ENCODE results near the gene GOSR1. TPM values are rescaled to one million over a fixed set of nuclear protein-coding genes. Genes with fewer than 3 reads are reported as not detected.
A peak's percentile ranks its signal among the peaks of the same experiment; 100 is the strongest.
"Not testable (repeated sequence)": the region's sequence is repeated elsewhere in the genome, so short reads cannot be mapped to it uniquely, and the experiment has no call there.

Gene GOSR1
- polyA plus RNA-seq, 3 donors: 54.4 to 60.1 (median 58.8) TPM

DNA sequence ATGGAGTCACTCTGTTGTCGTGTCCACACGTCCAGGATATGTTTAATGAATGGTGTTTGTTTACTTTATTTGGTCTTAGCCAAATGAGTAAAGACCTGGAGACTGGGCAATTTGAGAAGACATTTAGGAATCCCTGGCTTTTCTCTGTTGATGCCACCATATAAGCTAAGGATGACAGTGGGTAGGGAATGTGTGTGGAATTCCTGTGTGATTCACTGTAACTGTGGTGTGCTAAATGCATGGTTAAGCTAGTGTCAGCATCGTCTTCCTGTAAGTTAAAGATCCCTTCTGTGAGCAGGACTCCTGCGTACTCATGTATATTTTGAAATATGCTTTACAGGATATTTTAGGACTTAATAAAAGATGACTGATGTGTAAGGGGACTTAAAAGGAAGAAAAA, 26.4 kb downstream of the GOSR1 start:
- DNase-seq (ENCODE audit: low read depth in 3 of 3, low spot score in 2 of 3): no peak

DNA sequence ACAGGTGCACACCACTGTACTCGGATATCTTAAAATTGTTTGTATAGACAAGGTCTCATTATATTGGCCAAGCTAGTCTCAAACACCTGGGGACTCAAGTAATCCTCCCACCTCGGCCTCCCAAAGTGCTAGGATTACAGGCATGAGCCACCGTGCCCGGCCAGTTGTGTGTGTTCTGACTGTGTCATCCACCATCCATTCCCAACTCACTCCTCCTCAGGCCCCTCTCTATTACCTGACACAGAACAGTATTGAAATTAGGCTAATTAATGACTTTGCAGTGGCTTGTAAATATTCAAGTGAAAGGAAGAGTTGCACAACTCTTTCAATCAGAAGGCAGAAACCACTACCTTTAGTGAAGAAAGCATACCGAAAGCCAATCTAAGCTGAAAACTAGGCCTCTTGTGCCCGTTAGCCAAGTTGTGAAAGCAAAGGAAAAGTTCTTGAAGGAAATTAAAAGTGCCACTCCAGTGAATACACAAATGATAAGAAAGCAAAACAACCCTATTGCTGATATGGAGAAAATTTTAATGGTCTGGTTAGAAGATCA, 28.7 kb downstream of the GOSR1 start:
- no peak for DNase-seq (ENCODE audit: low read depth in 3 of 3, low spot score in 2 of 3)

DNA sequence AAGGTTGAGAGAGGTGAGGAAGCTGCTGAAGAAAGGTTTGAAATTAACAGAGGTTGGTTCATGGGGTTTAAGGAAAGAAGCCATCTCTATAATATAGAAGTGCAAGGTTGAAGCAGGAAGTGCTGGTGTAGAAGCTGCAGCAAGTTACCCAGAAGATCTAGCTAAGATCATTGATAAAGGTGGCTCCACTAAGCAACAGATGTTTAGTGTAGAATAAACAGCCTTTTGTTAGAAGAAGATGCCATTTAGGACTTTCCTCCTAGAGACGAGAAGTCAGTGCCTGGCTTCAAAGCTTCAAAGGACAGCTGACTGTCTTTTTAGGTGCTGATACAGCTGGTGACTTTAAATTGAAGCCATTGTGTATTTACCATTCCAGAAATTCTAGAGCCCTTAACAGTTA, 29.3 kb downstream of the GOSR1 start:
- DNase-seq (ENCODE audit: low read depth in 3 of 3, low spot score in 2 of 3): no peak

DNA sequence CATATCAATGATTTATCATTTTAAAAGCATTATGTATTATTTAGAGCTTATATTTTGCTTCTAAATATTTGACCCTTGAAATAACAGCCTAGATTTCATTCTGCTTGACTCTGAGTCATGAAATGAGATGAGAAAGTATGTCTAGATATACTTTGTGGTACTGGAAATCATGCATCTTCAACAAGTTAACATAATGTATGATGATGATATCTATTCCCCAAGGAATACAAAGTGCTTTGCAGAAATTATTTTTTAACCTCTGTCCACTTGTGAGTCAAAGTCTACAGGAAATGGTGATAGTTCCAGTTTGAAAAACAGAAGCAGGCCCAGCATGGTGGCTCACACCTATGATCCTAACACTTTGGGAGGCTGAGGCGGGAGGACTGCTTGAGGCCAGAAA, 36.1 kb downstream of the GOSR1 start:
- DNase-seq (ENCODE audit: low read depth in 3 of 3, low spot score in 2 of 3): no peak

DNA sequence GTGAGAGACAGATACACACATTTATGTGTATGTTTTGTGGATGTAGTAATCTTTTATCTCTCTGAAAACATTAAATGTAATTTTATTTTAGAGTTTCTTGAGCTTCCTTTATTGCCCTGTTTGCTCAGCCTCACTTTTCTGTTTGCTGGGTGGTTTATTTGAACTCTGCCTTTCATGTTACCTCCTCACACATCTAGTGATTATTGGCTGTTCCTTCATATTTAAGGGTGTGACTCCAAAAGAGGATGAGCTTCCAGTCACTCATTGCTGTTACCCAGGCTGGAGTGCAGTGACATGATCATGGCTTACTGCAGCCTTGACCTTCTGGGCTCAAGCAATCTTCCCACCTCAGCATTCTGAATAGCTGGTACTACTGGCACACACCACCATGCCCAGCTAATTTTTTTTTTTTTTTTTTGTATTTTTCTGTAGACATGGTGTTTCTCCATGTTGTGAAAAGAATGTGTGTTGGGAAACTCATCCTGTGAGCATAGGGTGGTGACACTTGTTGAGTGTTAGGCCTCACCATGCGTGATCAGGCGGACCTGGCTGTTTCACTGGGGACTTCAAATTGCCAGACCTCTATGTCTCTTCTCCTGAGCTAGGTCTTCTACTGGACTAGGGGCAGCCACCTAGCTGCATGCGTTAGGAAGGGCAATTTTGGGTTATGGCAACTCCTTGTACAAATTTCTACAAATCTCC, 37.8 kb downstream of the GOSR1 start:
- no peak for DNase-seq (ENCODE audit: low read depth in 3 of 3, low spot score in 2 of 3)

DNA sequence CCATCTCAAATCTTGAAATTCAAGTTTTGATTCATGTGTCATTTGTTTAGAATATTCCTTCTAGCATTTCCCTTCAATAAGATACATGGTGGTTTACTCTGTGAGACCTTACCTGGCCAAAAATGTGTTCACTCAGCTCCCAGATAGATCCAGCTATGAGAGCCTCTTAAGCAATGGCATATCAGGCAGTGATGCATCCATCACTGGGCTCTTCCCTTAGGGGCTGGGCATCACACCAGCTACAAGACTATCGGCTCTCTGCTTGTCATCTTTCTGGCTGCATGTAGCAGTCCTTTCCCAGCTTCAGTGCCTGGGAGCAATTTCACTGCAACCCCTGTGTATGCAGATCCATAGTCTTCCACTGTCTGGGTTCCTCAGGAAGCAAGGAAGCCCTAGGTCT, 40.6 kb downstream of the GOSR1 start:
- no peak for DNase-seq (ENCODE audit: low read depth in 3 of 3, low spot score in 2 of 3)

DNA sequence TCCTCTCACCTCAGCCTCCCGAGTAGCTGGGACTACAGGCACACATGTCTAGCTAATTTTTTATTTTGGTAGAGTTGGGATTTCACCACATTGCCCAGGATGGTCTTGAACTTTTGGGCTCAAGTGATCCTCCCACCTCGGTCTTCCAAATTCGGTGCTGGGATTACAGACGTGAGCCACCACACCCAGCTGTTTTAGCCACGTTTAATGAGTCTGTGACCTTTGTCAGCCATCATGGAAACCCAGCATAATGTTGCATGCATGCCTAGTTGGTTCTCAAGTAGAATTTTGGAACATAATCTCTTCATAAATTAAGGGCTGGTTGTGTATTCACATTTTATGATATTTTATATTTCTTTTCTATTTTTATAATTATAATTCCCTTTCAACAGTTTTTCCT, 42.0 kb downstream of the GOSR1 start:
- DNase-seq (ENCODE audit: low read depth in 3 of 3, low spot score in 2 of 3): no peak

DNA sequence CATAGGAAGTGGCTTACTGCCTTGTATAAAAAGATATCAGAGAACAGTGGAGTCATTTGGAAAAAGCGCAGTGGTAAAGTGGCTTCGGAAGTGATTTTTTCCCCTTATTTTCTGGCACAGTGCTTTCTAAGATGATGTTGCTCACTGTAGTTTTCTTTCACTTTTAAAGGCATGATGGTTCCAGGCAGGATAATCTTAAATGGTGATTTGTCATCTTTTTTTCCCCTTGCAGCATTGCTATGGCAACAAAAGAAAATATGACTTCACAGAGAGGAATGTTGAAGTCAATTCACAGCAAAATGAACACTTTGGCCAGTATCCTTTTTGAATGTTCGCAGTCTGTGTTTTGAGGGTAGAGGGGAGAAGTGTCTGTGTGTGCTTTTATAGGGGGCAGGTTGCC, 42.5 kb downstream of the GOSR1 start:
- DNase-seq (ENCODE audit: low read depth in 3 of 3, low spot score in 2 of 3): no peak

DNA sequence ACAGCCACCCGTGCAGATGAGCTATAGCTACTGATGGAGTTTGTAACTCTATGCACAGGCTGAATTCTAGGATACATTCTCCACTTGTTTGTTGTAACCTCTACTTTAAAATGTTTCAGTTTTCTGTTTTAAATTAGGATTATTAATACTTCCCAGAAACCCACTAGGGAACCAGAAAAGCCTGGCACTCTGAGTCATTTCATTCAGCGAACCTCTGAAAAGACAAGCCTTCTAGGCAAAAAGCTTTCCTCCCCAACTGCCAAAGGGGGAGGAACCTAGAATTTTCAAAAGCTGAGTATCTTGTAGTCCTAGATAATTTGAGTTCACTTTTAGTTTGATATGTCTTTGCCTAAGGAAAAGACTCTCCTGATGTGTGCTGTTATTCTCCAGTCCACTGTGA, 43.2 kb downstream of the GOSR1 start:
- no peak for DNase-seq (ENCODE audit: low read depth in 3 of 3, low spot score in 2 of 3)

DNA sequence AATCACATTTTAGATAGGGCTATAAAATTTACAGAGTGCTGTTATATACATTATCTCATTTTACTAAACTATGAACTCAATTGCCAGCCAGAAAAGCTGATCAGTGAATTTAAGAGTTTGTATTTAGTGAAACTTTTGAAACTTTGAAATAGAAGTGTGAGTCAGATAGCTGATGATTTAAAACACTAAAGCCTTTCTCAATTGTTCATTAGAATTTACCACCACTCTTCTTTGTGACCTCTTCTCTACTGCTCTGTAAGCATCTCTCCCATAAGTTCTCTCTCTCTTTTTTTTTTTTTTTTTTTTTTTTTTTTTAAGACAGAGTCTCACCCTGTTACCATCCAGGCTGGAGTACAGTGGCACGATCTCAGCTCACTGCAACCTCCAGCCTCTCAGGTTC, 43.7 kb downstream of the GOSR1 start:
- no peak for DNase-seq (ENCODE audit: low read depth in 3 of 3, low spot score in 2 of 3)

DNA sequence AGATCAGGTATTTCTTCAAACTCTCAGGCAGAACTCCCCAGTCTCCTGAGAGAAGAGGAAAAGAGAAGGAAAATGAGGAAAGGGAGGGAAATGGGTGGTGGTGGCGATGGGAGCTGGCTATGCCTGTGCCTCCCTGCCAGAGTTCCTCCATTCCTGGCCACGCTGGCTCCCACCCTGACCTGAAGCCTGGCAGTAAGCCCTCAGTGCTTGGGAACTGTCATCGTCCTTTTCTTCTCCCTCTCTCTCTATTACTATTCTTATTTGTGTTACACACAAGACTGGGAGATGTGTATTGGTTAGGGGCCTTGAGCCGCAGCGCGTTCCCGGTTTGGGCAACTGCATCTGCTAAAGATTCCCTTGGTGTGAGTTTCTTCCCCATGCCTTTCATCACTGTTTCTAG, 44.6 kb downstream of the GOSR1 start:
- no peak for DNase-seq (ENCODE audit: low read depth in 3 of 3, low spot score in 2 of 3)

DNA sequence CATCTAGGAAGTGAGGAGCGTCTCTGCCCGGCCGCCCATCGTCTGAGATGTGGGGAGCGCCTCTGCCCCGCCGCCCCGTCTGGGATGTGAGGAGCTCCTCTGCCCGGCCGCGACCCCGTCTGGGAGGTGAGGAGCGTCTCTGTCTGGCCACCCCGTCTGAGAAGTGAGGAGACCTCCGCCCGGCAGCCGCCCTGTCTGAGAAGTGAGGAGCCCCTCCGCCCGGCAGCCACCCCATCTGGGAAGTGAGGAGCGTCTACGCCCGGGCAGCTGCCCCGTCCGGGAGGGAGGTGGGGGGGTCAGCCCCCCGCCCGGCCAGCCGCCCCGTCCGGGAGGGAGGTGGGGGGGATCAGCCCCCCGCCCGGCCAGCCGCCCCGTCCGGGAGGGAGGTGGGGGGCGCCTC, 46.0 kb downstream of the GOSR1 start:
- not testable (repeated sequence) for DNase-seq (ENCODE audit: low read depth in 3 of 3, low spot score in 2 of 3)

DNA sequence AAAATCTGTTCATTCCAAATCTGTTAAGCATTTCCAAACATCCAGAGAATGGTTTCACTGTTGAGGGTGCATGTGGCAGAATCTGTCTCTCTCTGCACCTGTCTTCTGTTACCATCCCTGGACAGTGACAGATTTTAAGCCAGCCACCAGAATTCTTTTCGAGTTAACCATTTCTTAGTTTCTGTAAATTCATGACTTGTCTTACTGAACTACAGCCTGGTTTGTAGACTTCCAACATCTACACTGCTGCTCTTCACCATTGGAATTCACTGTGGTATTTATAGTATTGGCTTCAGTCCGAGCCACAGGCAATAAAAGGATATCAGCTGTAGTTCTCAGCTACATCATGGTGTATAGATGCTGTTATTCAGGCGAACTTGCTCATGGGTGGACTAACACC, 47.6 kb downstream of the GOSR1 start:
- DNase-seq (ENCODE audit: low read depth in 3 of 3, low spot score in 2 of 3): peak in 2 of 3 donors; percentile 1 to 3

DNA sequence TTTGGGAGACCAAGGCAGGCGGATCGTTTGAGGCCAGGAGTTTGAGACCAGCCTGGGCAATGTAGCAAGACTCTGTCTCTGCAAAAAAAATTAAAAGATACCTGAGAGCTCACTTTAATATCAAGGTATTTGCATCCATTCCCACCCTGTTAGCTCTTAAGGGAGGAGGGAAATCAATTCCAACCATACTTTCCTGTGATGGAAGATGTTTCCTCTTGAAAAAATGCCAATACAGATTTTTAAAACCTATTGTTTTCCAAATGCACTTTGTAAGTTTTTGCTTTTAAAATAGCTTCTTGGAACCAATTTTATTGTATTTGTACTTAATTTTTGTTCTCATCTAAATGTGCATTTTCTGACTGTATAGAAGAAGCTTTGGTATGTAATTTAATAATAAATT, 49.2 kb downstream of the GOSR1 start:
- no peak for DNase-seq (ENCODE audit: low read depth in 3 of 3, low spot score in 2 of 3)

DNA sequence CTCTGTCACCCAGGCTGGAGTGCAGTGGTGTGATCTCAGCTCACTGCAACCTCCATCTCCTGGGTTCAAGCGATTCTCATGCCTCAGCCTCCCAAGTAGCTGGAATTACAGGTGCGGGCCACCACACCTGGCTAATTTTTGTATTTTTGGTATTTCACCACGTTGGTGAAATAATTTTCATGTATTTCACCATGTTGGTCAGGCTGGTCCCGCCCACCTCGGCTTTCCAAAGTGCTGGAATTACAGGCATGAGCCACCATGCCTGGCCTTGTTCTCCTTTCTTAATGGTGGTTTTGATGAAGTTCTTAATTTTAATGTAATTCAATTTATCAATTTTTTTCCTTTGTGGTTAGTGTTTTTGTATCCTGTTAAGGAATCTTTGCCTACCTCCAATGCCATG, 51.5 kb downstream of the GOSR1 start:
- DNase-seq (ENCODE audit: low read depth in 3 of 3, low spot score in 2 of 3): not testable (repeated sequence)

DNA sequence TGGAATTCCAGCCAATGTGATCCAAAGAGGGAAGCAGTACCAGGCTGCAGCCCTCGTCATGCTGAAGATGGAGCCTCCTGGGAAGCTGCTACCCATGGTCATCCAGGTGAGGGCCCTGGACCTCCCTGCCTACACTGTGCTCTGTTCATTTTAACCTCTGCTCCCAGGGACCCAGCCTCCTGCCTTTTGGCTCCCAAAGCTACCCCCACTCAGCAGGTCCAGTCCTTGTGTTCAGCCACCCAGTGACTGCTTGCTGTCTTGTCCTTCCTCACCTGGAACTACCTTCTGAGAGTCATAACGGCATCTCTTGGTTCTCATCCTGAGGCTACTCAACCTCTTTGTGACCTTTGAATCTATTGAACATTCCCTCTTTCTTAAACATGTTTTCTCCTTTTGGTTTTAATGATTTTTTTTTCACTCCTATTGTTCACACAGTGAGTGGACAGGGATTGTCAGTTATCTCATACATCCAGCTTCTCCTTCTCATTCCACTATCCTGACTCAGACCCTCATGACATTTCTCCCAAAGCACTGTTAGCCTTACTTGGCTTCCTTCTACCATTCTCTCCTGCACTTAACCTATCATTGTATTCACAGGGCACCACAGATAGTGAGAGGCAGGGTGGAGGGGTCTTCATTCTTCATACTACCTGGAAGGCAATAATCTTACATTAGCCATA, 53.3 kb downstream of the GOSR1 start:
- DNase-seq (ENCODE audit: low read depth in 3 of 3, low spot score in 2 of 3): no peak

DNA sequence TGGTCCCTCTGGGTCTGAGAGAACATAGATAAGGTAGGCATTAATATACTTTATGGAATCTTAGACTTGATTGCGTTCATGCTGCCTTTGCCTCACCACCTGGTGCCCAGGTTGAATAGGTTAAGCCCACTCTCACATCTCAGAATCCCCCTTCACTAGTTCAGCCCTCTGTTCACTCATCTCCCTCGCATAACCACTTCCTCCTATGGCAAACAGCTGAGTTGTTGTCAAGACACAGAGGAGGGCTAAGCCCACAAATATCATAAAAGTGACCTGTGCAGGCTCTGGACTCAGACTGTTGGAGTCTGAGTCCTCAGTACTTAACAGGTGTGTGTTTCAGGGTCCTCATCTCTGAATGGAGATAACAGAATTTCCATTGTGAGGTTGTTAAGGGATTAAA, 55.7 kb downstream of the GOSR1 start:
- DNase-seq (ENCODE audit: low read depth in 3 of 3, low spot score in 2 of 3): no peak

DNA sequence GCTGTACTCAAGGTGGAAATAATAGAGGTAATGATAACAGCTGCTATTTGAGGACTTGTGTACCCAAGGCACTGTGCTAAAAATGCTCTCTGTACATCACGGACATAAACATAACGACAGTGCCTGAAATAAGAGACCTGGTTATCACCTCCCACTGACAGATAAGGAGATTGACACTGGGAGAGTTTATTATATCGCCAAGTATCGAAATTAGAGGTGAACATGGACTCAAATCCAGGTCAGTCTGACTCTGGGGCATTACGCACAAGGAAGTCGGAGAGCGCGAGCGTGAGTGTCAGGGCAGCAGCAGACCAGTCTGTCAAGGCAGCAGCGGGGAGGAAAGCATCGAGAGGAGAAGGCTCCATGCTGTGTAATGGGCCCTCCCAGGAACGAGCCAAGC, 57.1 kb downstream of the GOSR1 start:
- DNase-seq (ENCODE audit: low read depth in 3 of 3, low spot score in 2 of 3): no peak

DNA sequence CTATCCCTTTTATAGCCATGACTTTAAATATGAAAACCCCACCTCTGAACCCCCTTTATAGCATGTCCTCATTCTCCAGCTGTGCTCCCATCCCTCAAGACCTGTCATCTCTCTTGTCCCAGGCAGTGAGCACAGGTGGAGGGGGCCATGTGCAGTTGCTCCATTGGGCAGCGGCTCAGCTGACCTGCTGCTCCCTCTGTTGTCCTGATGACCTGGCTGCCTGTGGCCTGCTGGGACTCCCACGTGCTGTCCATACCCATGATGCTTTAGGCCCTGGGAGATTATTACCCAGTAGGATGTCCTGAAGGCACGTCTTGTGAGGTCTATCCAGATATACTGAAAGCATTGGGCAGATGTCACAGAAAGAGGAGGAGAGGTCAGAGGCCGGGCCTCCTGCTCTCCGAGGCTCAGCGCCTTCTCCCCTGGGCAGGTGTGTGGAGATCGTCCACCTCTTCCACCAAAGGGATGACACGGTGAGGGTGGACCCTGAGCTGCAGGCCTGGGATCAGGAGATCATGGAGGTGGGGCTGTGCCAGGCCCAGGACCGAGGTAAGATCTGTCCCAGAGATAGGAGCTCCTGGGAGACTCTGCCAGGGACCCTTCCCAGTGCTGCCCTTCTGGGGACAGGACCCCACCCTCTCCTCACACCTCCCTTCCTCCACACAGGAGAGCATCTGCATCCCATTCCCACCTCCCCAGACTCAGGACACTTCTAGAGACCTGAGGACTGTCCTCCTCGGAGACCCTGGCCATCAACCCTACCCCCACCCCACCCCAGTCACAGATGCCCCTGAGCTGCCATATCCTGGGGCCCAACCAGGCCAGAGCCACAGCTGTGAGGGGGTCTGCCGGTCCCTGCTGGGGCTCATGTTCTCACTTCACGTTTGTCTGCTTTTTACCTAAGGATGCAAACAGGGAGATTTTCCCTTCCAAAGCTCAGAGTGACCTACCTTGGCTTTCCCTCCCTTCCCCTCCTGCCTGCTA, 58.0 kb downstream of the GOSR1 start:
- no peak for DNase-seq (ENCODE audit: low read depth in 3 of 3, low spot score in 2 of 3)

DNA sequence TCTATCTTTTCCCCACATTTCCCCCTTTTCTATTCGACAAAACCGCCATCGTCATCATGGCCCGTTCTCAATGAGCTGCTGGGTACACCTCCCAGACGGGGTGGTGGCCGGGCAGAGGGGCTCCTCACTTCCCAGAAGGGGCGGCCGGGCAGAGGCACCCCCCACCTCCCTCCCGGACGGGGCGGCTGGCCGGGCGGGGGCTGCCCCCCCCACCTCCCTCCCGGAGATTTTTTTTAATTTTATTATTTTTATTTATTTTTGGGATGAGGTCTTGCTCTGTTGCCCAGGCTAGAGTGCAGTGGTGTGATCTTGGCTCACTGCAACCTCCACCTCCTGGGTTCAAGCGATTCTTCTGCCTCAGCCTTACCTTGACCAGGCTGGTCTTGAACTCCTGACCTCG, 59.6 kb downstream of the GOSR1 start:
- not testable (repeated sequence) for DNase-seq (ENCODE audit: low read depth in 3 of 3, low spot score in 2 of 3)

DNA sequence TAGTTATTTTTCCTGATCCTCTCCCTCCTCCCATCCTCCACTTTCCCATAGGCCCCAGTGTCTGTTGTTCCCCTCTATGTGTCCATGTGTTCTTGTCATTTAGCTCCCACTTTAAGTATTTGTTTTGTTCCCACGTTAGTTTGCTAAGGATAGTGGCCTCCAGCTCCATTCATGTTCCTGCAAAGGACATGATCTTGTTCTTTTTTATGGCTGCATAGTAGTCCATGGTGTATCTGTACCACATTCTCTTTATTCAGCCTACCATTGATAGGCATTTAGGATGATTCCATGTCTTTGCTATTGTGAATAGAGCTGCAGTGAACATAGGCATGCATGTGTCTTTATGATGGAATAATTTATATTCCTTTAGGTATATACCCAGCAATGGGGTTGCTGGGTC, 60.5 kb downstream of the GOSR1 start:
- DNase-seq (ENCODE audit: low read depth in 3 of 3, low spot score in 2 of 3): not testable (repeated sequence)
